ENCODE data around the gene HOXA1.

- no peak for TF ChIP-seq CTCF (IDR thresholded peaks at IDR 0.05; ENCODE audit: low read length)
- no peak for TF ChIP-seq EZH2 (optimal IDR thresholded peaks at IDR 0.05; ENCODE audit: low read depth, low read length)
- no peak for TF ChIP-seq EZH2phosphoT487 (IDR thresholded peaks at IDR 0.05; ENCODE audit: low read length)
These were observed 32.9 kb downstream of the HOXA1 start for GRCh38 chr7:27062946-27063345.
